Colonic mucosa (tissue), 4 donors: ENCODE measurements around the gene SMC3. TPM values are rescaled to one million over a fixed set of nuclear protein-coding genes. Genes with fewer than 3 reads are reported as not detected.
A peak's percentile ranks its signal among the peaks of the same experiment; 100 is the strongest.
"Not testable (repeated sequence)": the region's sequence is repeated elsewhere in the genome, so short reads cannot be mapped to it uniquely, and the experiment has no call there.

Experiments
- DNase-seq: peaks from one replicate; pipeline ENCODE4 v3.0.0-alpha.2; 2020
- H3K27ac ChIP-seq: fragments of 200-600 bp; one replicate; pipeline ENCODE4 v1.8.0; 2021
- H3K27me3 ChIP-seq: fragments of 200-600 bp; one replicate; pipeline ENCODE4 v1.8.0; 2021
- H3K36me3 ChIP-seq: fragments of 200-600 bp; one replicate; pipeline ENCODE4 v1.8.0; 2021
- H3K4me1 ChIP-seq: fragments of 200-600 bp; one replicate; pipeline ENCODE4 v1.8.0; 2021; ENCODE audit warnings: mild to moderate bottlenecking
- H3K4me3 ChIP-seq: fragments of 200-600 bp; one replicate; pipeline ENCODE4 v1.8.0; 2021
- H3K9ac ChIP-seq, 2 donors: one replicate each; pipeline ENCODE4 v1.7.0; 2013; ENCODE audit warnings: control low read depth in 2 of 2, low read depth in 2 of 2, low read length in 2 of 2
- H3K9me3 ChIP-seq: fragments of 200-600 bp; one replicate; pipeline ENCODE4 v1.8.0; 2021
- intact Hi-C: fragments of 100-400 bp; cut with DNase I; formaldehyde crosslinking; loops from one replicate; pipeline ENCODE4 v1.14.1; 2022
- total RNA-seq, 2 donors: library from RNA; stranded (reverse); fragmentation: NEBNext Ultra II Directional in 1 of 2; extraction: Animal tissue kit (Norgen Biotek cat#: 25700) in 1 of 2; gene quantifications; one replicate each; pipeline ENCODE4 v1.2.1, GENCODE V29; 2021
- TF ChIP-seq, protein P1 (sequence below): fragments of 200-600 bp; IDR thresholded peaks from one replicate; pipeline ENCODE4 v1.8.0; 2022; ENCODE audit warnings: antibody characterized with exemption, mild to moderate bottlenecking
- donor health status: healthy.
- donor health status: DM: no; HTN: no; CAD: no.
- donor health status: DM: no; HTN: no; CAD: no.

The SMC3 gene
- total RNA-seq, 2 donors from 2014 or later = 26.9 to 33.0 TPM

DNA sequence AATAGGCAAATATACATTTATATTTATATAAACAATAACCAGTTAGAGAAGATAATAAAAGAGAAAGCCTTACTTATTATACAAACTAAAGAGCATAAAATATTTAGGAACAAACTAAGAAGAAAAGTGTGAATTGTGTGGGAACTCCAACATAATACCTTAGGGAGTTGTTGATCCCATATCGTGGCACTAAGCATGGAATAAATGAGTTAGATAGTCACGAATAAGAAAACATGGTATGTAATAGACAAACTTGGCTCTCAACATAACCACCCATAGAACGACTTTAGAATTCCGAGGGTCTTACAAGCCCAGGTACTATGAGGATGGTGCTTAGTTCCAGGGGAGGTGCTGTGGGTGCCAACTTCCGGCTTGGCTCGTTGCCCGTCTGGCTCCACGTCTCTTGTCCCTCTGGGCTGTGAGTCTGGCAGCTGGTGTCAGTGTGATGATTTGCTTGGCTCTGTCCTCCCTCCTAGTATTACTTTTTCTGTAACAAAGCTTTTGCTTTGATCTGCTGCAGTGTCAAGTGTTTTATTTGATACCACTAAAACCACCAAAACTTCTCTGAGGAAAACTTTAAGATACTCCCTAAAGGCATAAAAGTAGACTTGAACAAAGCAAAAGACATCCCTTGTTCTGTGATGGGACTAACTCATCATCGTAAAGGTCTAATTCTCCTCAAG lies 67.2 kb downstream of the SMC3 start:
- Histone ChIP-seq H3K9ac (no peak overlapping the region), H3K36me3 (no peaks in the 10 kb centered on the region), H3K4me3 (no peak overlapping the region), H3K27me3 (no peaks in the 10 kb centered on the region), H3K27ac (no peak overlapping the region), H3K4me1 (no peaks in the 10 kb centered on the region), H3K9me3 (no peaks in the 10 kb centered on the region)
- DNase-seq = peak; percentile 69
- TF ChIP-seq, protein P1, sequence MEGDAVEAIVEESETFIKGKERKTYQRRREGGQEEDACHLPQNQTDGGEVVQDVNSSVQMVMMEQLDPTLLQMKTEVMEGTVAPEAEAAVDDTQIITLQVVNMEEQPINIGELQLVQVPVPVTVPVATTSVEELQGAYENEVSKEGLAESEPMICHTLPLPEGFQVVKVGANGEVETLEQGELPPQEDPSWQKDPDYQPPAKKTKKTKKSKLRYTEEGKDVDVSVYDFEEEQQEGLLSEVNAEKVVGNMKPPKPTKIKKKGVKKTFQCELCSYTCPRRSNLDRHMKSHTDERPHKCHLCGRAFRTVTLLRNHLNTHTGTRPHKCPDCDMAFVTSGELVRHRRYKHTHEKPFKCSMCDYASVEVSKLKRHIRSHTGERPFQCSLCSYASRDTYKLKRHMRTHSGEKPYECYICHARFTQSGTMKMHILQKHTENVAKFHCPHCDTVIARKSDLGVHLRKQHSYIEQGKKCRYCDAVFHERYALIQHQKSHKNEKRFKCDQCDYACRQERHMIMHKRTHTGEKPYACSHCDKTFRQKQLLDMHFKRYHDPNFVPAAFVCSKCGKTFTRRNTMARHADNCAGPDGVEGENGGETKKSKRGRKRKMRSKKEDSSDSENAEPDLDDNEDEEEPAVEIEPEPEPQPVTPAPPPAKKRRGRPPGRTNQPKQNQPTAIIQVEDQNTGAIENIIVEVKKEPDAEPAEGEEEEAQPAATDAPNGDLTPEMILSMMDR = no peak
- intact Hi-C loops = no loop called here

DNA sequence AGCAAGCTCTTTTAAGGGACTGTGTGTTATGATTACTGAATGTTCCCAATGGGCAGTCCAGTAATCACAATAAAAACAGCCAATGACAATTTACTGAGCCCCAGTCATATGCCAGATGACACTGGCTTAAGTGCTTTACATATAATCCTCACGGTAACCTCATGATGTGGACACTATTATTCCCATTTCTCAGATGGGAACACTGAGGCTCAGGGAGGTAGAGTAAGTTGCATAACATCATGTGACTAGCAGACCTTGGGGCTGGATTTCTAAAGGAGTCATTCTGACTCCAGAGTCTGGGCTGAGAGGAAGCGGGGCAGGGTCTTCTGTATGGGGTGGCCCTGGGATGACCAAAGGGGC lies 69.1 kb downstream of the SMC3 start:
- intact Hi-C loops = no loop called here
- Histone ChIP-seq H3K9me3 (no peaks in the 10 kb centered on the region), H3K9ac (no peak overlapping the region), H3K4me3 (no peak overlapping the region), H3K36me3 (no peaks in the 10 kb centered on the region), H3K4me1 (no peaks in the 10 kb centered on the region), H3K27ac (no peak overlapping the region), H3K27me3 (peaks cover 4% of the 10 kb centered on the region)
- TF ChIP-seq, protein P1 = no peak
- no peak for DNase-seq

DNA sequence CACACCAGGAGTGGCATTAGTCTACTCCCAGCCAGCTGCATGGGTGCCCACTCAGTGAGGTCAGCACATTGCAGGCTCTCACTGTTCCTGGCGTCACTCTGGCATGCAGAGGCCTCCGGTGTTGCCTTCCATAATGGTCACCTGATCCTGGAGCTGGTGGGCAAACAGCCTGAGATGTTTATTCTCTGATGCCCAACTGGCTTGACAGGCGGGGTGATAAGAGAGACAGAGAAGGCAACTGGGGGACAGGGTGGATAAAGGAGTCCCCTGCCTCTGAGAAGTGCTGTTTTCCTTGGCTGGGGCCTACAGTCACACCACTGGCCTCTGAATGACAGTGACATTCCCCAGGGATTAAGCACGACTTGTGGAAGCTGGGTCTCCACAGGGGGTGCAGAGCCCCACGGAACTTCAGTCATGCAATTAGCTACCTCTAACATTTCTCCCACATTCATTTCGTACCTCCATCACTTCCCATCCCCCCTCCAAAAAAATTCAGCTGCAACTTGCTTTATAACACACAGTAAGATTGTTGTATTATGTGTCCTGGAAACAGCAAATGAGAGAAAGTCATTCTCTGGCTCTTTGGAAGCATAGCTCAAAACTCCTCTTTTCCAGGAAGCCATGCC lies 69.5 kb downstream of the SMC3 start:
- H3K4me1 ChIP-seq = no peaks in the 10 kb centered on the region
- intact Hi-C loops = no loop called here
- DNase-seq = no peak
- H3K4me3 ChIP-seq = no peak overlapping the region
- no peak overlapping the region for H3K9ac ChIP-seq
- no peaks in the 10 kb centered on the region for H3K36me3 ChIP-seq
- H3K27me3 ChIP-seq = peaks cover 9% of the 10 kb centered on the region
- H3K9me3 ChIP-seq = no peaks in the 10 kb centered on the region
- no peak overlapping the region for H3K27ac ChIP-seq
- TF ChIP-seq, protein P1 = no peak

DNA sequence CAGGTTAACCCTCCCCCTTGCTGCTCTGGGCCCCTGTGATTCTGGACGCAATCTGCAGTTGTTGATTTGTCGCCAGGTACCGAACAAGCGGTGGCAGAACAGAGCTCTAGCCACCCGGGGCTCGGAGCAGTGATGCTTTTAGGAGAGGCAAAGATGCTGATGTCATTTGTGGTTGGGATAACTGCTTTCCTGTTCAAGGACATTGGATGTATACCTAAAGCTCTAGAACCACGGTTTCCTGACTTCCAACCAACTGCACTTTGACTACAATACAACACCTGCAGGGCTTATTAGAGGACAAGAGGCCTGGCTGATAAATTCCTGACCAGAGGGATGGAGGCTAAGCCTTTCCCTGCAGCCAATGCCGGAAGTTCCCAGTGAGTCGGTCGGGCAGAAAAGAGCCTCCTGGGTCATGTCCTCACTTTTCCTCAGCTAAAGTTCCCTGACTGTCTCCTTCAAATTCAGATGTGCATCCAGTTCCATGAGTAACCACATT lies 70.1 kb downstream of the SMC3 start:
- Histone ChIP-seq H3K9ac (no peak overlapping the region), H3K4me1 (no peaks in the 10 kb centered on the region), H3K27me3 (peaks cover 15% of the 10 kb centered on the region), H3K36me3 (no peaks in the 10 kb centered on the region), H3K27ac (no peak overlapping the region), H3K9me3 (no peaks in the 10 kb centered on the region), H3K4me3 (no peak overlapping the region)
- DNase-seq = no peak
- intact Hi-C loops = no loop called here
- TF ChIP-seq, protein P1 = no peak

DNA sequence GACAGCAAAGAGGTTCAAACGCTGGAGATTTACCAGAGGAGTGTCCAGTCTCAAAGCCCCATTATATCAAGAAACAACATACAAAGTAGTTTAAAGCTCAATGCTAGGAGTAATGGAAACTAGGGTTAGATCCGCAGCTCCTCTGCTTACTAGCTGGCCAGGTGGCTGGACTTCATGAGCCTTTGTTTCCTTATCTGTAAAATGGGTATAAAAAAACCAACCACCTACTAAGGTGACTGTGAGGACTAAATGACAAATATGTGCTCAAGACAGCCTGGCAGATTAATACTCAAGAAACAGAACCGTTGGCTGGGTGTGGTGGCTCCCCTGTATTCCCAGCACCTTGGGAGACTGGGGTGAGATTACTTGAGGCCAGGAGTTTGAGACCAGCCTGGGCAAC lies 70.8 kb downstream of the SMC3 start:
- H3K27ac ChIP-seq = no peak overlapping the region
- no peak overlapping the region for H3K9ac ChIP-seq
- intact Hi-C loops = no loop called here
- no peaks in the 10 kb centered on the region for H3K36me3 ChIP-seq
- TF ChIP-seq, protein P1 = no peak
- H3K9me3 ChIP-seq = no peaks in the 10 kb centered on the region
- peaks cover 3% of the 10 kb centered on the region for H3K4me1 ChIP-seq
- DNase-seq = no peak
- peaks cover 22% of the 10 kb centered on the region for H3K27me3 ChIP-seq
- no peak overlapping the region for H3K4me3 ChIP-seq

DNA sequence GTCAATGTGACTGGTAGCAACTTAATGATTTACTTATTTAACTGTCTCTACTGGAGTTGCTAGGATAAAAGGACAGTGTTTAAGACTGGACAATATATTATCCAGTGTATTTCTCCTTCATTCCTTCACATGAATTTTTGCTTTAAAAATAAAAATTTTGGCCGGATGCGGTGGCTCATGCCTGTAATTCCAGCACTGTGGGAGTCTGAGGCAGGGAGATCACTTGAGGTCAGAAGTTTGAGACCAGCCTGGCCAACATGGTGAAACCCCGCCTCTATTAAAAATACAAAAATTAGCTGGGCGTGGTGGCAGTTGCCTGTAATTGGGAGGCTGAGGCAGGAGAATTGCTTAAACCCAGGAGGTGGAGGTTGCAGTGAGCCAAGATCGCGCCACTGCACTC lies 71.6 kb downstream of the SMC3 start:
- H3K4me1 ChIP-seq, DNase-seq, H3K36me3 ChIP-seq, intact Hi-C loops, H3K9me3 ChIP-seq, H3K27ac ChIP-seq, H3K4me3 ChIP-seq, H3K9ac ChIP-seq: not testable (repeated sequence)
- H3K27me3 ChIP-seq = peaks cover 29% of the 10 kb centered on the region

DNA sequence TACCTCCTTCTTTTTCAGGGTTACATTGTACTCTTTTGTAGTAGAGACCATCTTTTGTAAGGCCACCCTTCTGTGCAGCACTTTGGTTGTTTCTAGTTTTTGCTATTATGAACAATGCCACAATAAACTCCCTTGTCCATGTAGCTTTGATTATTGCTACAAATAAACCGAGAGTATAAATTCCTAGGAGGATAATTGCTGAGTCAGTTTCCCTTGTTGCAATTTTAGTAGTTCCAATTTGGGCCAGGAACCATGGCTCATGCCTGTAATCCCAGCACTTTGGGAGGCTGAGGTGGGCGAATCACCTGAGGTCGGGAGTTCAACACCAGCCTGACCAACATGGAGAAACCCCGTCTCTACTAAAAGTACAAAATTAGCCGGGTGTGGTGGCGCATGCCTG lies 72.4 kb downstream of the SMC3 start:
- H3K9ac ChIP-seq, H3K4me3 ChIP-seq, H3K9me3 ChIP-seq, DNase-seq, H3K27ac ChIP-seq, H3K4me1 ChIP-seq, H3K36me3 ChIP-seq, intact Hi-C loops: not testable (repeated sequence)
- peaks cover 37% of the 10 kb centered on the region for H3K27me3 ChIP-seq
